Tibial artery (tissue), 4 donors: ENCODE results near the gene RALB.

ENCODE experiments used
- DNase-seq, 2 donors: peaks; one replicate each; pipeline ENCODE4 v3.0.0-alpha.2; 2019
- H3K27ac ChIP-seq, 2 donors: fragments of 200-600 bp; sonication (generic) in 1 of 2; 1 replicate in 1 of 2; 2 replicates in 1 of 2; pipeline ENCODE4 v1.5.1; 2018 to 2019; ENCODE audit warnings: mild to moderate bottlenecking in 1 of 2
- H3K27me3 ChIP-seq, 2 donors: fragments of 200-600 bp; sonication (generic) in 1 of 2; one replicate each; pipeline versions ENCODE4 v1.5.1 to v1.6.0; 2016 to 2019
- H3K36me3 ChIP-seq, 3 donors: fragments of 200-600 bp; sonication (generic) in 2 of 3; one replicate each; pipeline ENCODE4 v1.5.1; 2016 to 2019; ENCODE audit warnings: mild to moderate bottlenecking in 2 of 3
- H3K4me1 ChIP-seq, 4 donors: fragments of 200-600 bp; sonication (generic) in 2 of 4; 1 replicate in 3 of 4; 2 replicates in 1 of 4; pipeline ENCODE4 v1.5.1; 2016 to 2019
- H3K4me3 ChIP-seq, 2 donors: fragments of 200-600 bp; sonication (generic) in 1 of 2; 1 replicate in 1 of 2; 2 replicates in 1 of 2; pipeline ENCODE4 v1.5.1; 2018 to 2019; ENCODE audit warnings: mild to moderate bottlenecking in 2 of 2
- H3K9me3 ChIP-seq, 3 donors: fragments of 200-600 bp; sonication (generic) in 1 of 3; one replicate each; pipeline ENCODE4 v1.5.1; 2016 to 2019
- CTCF ChIP-seq, 2 experiments: fragments of 200-600 bp in 1 of 2; fragments of 450-650 bp in 1 of 2; IDR thresholded peaks; one replicate each; pipeline ENCODE4 v1.5.1; 2017 to 2019; ENCODE audit warnings: antibody characterized with exemption in 2 of 2, mild to moderate bottlenecking in 1 of 2, moderate library complexity in 1 of 2
- intact Hi-C: fragments of 100-400 bp; cut with DNase I; formaldehyde crosslinking; loops from one replicate; pipeline ENCODE4 v1.15.0; 2023; ENCODE audit warnings: low total_unique reads

RALB gene

GRCh38 chr2:120338015-120338414, 85.4 kb downstream of the RALB start:
- no peaks in the 10 kb centered on the region for H3K9me3 ChIP-seq
- H3K4me1 ChIP-seq: peaks cover 0 to 3% (median 2%) of the 10 kb centered on the region in 4 donors
- DNase-seq: no peak
- TF ChIP-seq CTCF (IDR thresholded peaks at IDR 0.05): no peak
- peaks cover 0 to 64% of the 10 kb centered on the region in 2 donors for H3K27me3 ChIP-seq
- no peak overlapping the region for H3K4me3 ChIP-seq
- H3K27ac ChIP-seq: no peak overlapping the region
- H3K36me3 ChIP-seq: no peaks in the 10 kb centered on the region
- intact Hi-C loops: no loop called here

DNA sequence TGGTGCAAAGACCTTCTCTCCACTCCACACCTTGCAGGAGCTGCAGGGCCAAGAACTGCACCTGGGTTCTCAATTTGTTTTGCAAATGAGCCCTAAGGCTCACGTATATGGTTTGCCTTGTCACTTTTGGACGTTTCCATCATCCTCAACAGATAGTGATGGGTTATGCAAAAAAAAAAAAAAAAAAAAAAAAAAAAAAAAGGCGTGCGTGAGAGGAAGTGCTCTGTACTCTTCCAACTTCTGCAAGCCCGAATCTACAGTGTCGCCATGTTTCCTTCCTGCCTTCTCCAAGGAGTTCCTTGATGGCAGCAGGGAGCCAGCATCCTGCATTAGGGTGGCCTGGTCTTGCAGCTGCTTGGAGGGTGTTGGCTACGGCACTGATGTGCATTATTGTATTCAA, 89.3 kb downstream of the RALB start:
- no peaks in the 10 kb centered on the region for H3K36me3 ChIP-seq
- H3K27me3 ChIP-seq: peaks cover 0 to 64% of the 10 kb centered on the region in 2 donors
- H3K4me3 ChIP-seq: no peak overlapping the region
- intact Hi-C loops: loop anchor here (1.0 to 10.0 kb wide), 4 partner anchors 95 to 733 kb away; no protein-coding TSS in a partner anchor
- no peak overlapping the region for H3K27ac ChIP-seq
- H3K9me3 ChIP-seq: no peaks in the 10 kb centered on the region
- no peak for TF ChIP-seq CTCF (IDR thresholded peaks at IDR 0.05)
- no peak for DNase-seq
- peaks cover 0 to 34% (median 29%) of the 10 kb centered on the region in 4 donors for H3K4me1 ChIP-seq

DNA sequence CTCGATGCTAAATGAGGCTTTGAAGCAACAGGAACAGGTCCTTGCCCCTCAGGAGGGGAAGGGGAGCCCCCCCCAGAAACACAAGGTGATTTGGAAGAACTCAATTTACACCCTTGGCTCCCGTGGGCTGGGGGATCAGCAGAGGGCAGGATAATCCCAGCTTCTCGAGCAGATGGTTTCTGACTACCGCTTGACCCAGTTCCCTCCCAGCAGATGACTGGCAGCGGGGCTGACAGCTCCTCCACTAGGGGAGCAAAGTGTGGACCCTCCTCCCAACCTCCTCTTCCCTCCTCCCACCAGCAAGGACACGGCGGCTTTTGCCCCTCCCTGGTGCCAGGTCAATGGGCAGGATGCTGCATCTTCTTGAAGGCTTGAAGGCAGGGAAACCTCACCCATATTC, 89.8 kb downstream of the RALB start:
- Histone ChIP-seq H3K27ac (no peak overlapping the region), H3K4me1 (peaks cover 0 to 38% (median 34%) of the 10 kb centered on the region in 4 donors), H3K27me3 (peaks cover 0 to 59% of the 10 kb centered on the region in 2 donors), H3K9me3 (no peaks in the 10 kb centered on the region), H3K4me3 (no peak overlapping the region), H3K36me3 (no peaks in the 10 kb centered on the region)
- no peak for DNase-seq
- TF ChIP-seq CTCF (IDR thresholded peaks at IDR 0.05): no peak
- intact Hi-C loops: loop anchor here (1.0 to 10.0 kb wide), 3 partner anchors 95 to 732 kb away; no protein-coding TSS in a partner anchor

- Histone ChIP-seq H3K27me3 (peaks cover 0 to 58% of the 10 kb centered on the region in 2 donors), H3K27ac (no peak overlapping the region), H3K9me3 (no peaks in the 10 kb centered on the region), H3K36me3 (no peaks in the 10 kb centered on the region), H3K4me3 (peak overlapping the region in 1 of 2 donors; percentile 78), H3K4me1 (peaks cover 0 to 44% (median 38%) of the 10 kb centered on the region in 4 donors)
- DNase-seq: no peak
- no peak for TF ChIP-seq CTCF (IDR thresholded peaks at IDR 0.05)
- intact Hi-C loops: loop anchor here (5.0 to 10.0 kb wide), 2 partner anchors 94 to 732 kb away; no protein-coding TSS in a partner anchor
These were observed 90.4 kb downstream of the RALB start for GRCh38 chr2:120343100-120343432.

DNA sequence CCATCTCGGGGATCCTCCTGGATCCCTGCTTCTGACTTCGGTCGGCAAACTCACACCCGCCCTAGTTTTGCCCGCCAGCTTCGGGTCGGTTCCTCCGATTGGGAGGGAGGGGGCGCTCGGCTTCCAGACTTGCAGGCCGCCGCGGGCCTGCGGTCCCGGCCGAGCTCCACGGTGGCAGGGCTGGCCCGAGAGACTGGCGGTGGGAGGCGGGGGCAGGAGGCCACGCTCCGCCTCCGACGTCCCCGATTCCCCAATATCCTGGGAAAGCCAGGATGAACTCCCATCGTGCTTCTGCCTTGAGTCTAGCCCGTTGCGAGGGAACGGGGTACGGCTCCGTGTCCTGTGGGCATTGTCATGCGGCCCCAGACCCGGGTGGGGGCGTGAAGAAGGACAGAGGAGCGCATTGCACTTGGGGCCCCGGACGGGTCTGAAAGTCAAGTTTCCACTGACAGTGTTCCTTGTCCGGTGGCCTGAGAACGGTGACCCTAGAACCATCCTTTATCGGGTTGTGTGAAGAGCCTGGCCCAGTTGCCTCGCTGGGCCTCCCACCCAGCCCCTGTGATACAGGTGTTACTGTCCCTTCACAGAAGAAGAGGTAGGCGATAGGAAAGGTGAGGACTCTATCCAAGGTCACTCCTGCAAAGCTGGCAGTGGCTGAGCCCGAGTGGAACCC, 90.9 kb downstream of the RALB start:
- peak; percentile 91 to 92 for TF ChIP-seq CTCF (IDR thresholded peaks at IDR 0.05)
- Histone ChIP-seq H3K27me3 (peaks cover 0 to 55% of the 10 kb centered on the region in 2 donors), H3K27ac (peak overlapping the region; percentile 80 to 82), H3K4me3 (peak overlapping the region; percentile 57 to 78), H3K4me1 (peaks cover 0 to 45% (median 38%) of the 10 kb centered on the region in 4 donors), H3K9me3 (no peaks in the 10 kb centered on the region), H3K36me3 (no peaks in the 10 kb centered on the region)
- DNase-seq: peak; percentile 82 to 89
- intact Hi-C loops: loop anchor here (2.0 to 10.0 kb wide), 3 partner anchors 94 to 731 kb away; no protein-coding TSS in a partner anchor
